Measurements from ENCODE around the gene DENND1C. TPM values are rescaled to one million over a fixed set of nuclear protein-coding genes. Genes with fewer than 3 reads are reported as not detected.

The DENND1C gene
- polyA plus RNA-seq, 3 donors, result 11.2 to 60.2 (median 20.5) TPM

GRCh38 chr19:6440905-6441304 is 40.7 kb downstream of the DENND1C start:
- intact Hi-C loops (cut with micrococcal nuclease), result no loop called here
- 86% methylated on average over 3 of the region's 3 CpGs for WGBS (ENCODE audit: insufficient coverage)
- H3K9me3 Mint-ChIP-seq, result peaks cover 0 to 6% (median 0%) of the 10 kb centered on the region in 7 donors
- Histone ChIP-seq H3K4me1 (ENCODE audit: control insufficient read depth in 1 of 2, insufficient read depth in 2 of 2, low read length in 2 of 2) (no peaks in the 10 kb centered on the region), H4K20me1 (ENCODE audit: insufficient read depth, low read length) (no peaks in the 10 kb centered on the region), H3K27me3 (ENCODE audit: control insufficient read depth in 2 of 2, insufficient read depth in 2 of 2, low read length in 2 of 2) (no peaks in the 10 kb centered on the region), H3K9ac (ENCODE audit: insufficient read depth, low read length, poor library complexity, severe bottlenecking) (no peak overlapping the region), H2AFZ (ENCODE audit: insufficient read depth, low read depth, low read length, poor library complexity, severe bottlenecking) (no peak overlapping the region), H3K79me2 (ENCODE audit: insufficient read depth, low read length) (no peaks in the 10 kb centered on the region), H3K27ac (ENCODE audit: low read depth in 1 of 2, low read length in 2 of 2) (no peak overlapping the region), H3K4me3 (replicated peaks in 1 of 3; ENCODE audit: low read depth in 2 of 3, low read length in 3 of 3) (no peak overlapping the region), H3K36me3 (replicated peaks in 1 of 2; ENCODE audit: control insufficient read depth in 1 of 2, insufficient read depth in 2 of 2, low read length in 2 of 2) (no peaks in the 10 kb centered on the region), H3K9me3 (replicated peaks in 1 of 2; ENCODE audit: control insufficient read depth in 1 of 2, insufficient read depth in 1 of 2, low read length in 2 of 2) (no peaks in the 10 kb centered on the region), H3K4me2 (replicated peaks; ENCODE audit: extremely low read depth, low read length, poor library complexity, severe bottlenecking) (no peak overlapping the region)
- H3K27ac Mint-ChIP-seq, result no peak overlapping the region
- H3K36me3 Mint-ChIP-seq, result no peaks in the 10 kb centered on the region
- no peak overlapping the region for H3K4me3 Mint-ChIP-seq
- no peak for TF ChIP-seq CTCF (IDR thresholded peaks at IDR 0.05)
- H3K27me3 Mint-ChIP-seq (ENCODE audit: low read depth in 3 of 3), result peaks cover 0 to 7% (median 4%) of the 10 kb centered on the region in 3 donors
- no peak for DNase-seq
- H3K4me1 Mint-ChIP-seq, result no peaks in the 10 kb centered on the region

- H3K36me3 ChIP-seq (replicated peaks in 1 of 2; ENCODE audit: control insufficient read depth in 1 of 2, insufficient read depth in 2 of 2, low read length in 2 of 2), result no peaks in the 10 kb centered on the region
- no peak overlapping the region for H3K4me3 ChIP-seq (replicated peaks in 1 of 3; ENCODE audit: low read depth in 2 of 3, low read length in 3 of 3)
- no CpG with 5 or more reads among the region's 4 CpGs for WGBS (ENCODE audit: insufficient coverage)
- no peaks in the 10 kb centered on the region for H3K4me1 Mint-ChIP-seq
- H3K27me3 Mint-ChIP-seq (ENCODE audit: low read depth in 3 of 3), result peaks cover 0 to 12% (median 4%) of the 10 kb centered on the region in 3 donors
- no peak overlapping the region for H2AFZ ChIP-seq (ENCODE audit: insufficient read depth, low read depth, low read length, poor library complexity, severe bottlenecking)
- H3K4me3 Mint-ChIP-seq, result no peak overlapping the region
- no peaks in the 10 kb centered on the region for H3K9me3 ChIP-seq (replicated peaks in 1 of 2; ENCODE audit: control insufficient read depth in 1 of 2, insufficient read depth in 1 of 2, low read length in 2 of 2)
- no peaks in the 10 kb centered on the region for H3K36me3 Mint-ChIP-seq
- no peaks in the 10 kb centered on the region for H3K9me3 Mint-ChIP-seq
- no peak overlapping the region for H3K4me2 ChIP-seq (replicated peaks; ENCODE audit: extremely low read depth, low read length, poor library complexity, severe bottlenecking)
- no peak overlapping the region for H3K27ac ChIP-seq (ENCODE audit: low read depth in 1 of 2, low read length in 2 of 2)
- no peaks in the 10 kb centered on the region for H3K27me3 ChIP-seq (ENCODE audit: control insufficient read depth in 2 of 2, insufficient read depth in 2 of 2, low read length in 2 of 2)
- no peak for DNase-seq
- H3K27ac Mint-ChIP-seq, result no peak overlapping the region
- H4K20me1 ChIP-seq (ENCODE audit: insufficient read depth, low read length), result no peaks in the 10 kb centered on the region
- intact Hi-C loops (cut with micrococcal nuclease), result no loop called here
- H3K4me1 ChIP-seq (ENCODE audit: control insufficient read depth in 1 of 2, insufficient read depth in 2 of 2, low read length in 2 of 2), result no peaks in the 10 kb centered on the region
- H3K9ac ChIP-seq (ENCODE audit: insufficient read depth, low read length, poor library complexity, severe bottlenecking), result no peak overlapping the region
- TF ChIP-seq CTCF (IDR thresholded peaks at IDR 0.05), result no peak
- no peaks in the 10 kb centered on the region for H3K79me2 ChIP-seq (ENCODE audit: insufficient read depth, low read length)
These were observed 41.8 kb downstream of the DENND1C start for GRCh38 chr19:6439743-6440142.

Measured in CD14-positive monocyte (primary cell).